Stimulated activated CD4-positive, alpha-beta T cell treated with anti-CD3 and anti-CD28 coated beads, Interleukin-12 subunit alpha, Interleukin-12 subunit beta, amount 100 ng/mL, for 48 hours (primary cell): Measurements from ENCODE around the gene ESAM.

Experiments
- DNase-seq, 3 donors: peaks; one replicate each; pipeline ENCODE4 v3.0.0-alpha.2; 2020; ENCODE audit warnings: low read depth in 2 of 3, low spot score in 1 of 3

Gene ESAM

DNA sequence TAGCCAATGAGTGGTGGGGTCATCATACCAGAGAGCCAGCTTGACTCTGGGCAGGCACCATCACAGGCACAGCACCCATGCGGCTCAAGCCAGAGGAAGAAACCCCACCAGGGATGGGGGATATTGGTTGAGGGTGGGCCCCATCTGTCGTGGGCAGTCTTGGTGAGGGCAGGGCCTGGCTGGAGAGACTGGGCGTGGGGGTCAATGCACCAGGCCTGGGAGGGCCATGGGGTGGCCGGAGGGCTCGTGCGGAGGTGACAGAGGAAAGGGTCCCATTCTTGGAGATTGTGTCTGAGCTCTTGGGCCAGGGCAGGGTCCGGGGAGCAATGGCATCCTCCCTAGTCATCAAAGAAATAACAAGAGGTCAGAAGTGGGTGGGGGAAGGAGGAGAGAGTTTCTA, 8.5 kb downstream of the ESAM start:
- DNase-seq, result no peak

DNA sequence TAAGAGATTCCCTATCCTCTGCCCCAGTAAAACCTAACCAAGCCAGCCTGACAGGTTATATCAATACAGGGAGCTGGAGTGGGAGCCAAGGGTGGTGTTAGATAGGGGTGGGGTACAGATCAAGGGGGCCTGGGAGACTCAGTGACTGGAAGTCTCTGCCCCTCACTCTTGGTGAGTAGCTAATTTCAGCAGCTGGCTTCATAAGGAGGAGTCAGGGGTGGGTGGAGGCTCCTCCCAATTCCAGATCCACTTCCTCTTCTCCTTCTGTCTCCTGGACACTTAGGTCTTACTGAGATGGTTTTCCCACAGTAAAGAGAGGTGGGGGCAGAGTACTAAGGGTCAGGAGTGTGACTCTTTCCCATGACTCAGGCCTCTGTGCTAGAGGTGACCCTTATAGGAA, 8.9 kb downstream of the ESAM start:
- DNase-seq, result no peak

DNA sequence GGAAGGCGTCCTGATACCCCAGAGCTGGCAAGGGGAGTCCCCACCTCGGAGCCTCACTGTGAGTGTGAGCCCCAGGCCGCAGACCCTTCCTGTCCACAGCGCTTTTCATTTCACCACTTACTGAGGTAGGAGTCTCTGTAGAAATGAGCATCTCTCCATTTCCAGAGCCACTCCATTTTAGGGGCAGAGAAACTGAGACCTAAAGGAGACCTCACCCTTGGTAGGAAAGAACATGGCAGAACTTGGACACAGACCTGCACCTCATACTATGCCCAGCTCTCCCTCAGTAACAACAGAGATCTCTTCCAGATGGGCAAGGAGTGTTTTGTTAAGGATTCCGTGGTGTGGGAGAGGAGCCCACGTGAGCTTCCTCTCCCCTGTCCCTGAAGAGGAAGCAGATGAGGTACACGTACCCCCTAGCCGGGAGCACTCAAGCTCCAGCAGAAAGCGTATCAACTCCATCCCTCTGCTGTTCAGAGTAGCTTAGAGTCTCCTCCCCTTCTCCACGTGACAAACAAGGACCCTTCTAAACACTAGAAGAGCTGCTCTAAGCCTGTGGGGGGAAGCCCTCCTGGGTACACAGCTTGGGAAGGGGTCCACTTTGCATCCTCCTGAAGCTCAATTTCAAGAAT, 9.5 kb downstream of the ESAM start:
- DNase-seq, result no peak

DNA sequence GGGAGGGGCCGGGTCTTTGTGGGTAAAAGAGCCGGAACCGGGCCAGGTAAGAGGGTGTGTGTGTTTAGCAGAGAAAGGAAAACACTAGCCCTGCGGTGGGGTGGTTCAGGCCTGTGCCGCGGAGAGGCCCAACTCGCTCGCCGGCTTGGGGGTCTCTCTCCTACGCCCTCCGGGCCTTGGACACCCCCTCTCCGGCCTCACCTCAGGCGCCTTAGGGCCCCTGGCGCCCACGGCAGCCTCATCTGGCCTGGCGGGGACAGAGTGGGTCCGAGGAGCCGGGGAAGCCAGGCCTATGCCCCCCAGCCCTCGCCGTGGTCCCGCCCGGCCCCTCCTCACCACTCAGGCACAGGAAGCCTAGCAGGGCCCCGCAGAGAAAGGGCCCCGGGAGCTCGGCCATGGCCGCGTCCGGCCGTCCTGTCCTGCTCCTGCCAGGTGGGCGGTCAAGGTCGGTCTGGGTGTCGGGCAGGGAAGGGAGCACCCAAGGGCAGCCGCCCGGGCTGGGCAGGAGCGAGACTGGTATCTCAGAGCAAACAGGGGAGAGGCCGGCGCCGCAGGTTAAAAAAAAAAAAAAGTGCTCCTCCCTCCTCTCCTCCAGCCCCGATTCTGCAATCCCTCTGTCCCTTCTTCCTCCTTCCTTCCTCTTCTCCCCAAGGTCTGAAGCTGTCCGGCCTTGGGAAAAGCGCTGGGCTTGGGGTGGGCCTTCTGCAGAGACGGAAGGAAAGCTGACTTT, 10.2 kb downstream of the ESAM start, which contains the start of gene VSIG2:
Gene VSIG2 (minus strand): TSS at position 515 of the 730 bp plus-strand sequence. CDS start 118 bp downstream, at position 397.
- DNase-seq, result no peak

DNA sequence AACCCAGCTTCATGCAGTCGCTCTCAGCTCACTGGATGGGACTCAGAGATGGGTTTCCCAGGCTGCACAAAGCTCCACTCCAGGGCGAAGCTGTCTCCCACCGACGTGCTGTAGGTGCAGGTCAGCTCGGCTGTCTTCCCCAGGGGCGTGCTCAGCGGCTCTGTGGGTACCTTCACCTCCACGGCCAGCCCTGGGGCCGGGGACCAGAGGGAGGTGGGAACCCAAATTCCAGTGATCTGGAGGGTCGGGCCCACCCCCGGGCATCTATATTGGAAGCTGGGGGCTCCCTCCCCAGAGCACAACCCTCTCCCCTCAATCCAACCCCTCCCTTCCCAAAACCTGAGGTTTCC, 10.7 kb downstream of the ESAM start:
- no peak for DNase-seq

DNA sequence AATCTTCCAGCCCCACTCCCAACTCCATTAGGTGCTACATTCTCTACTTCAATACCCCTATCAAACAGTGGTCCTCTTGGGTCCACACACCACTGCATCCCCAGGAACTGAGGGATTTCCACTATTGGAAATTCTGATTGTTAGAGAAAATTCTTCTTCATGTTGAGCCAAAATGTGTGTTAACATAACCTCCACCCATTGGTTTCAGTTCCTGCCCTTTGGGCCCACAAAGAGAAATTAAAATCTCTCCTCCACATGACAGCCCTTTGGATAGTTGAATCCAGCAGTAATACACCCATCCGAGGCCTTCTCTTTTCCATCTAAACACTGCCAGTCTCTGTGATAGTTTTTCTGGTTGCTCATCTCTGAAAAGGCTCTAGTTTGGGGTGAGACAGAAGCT, 12.2 kb downstream of the ESAM start:
- no peak for DNase-seq

DNA sequence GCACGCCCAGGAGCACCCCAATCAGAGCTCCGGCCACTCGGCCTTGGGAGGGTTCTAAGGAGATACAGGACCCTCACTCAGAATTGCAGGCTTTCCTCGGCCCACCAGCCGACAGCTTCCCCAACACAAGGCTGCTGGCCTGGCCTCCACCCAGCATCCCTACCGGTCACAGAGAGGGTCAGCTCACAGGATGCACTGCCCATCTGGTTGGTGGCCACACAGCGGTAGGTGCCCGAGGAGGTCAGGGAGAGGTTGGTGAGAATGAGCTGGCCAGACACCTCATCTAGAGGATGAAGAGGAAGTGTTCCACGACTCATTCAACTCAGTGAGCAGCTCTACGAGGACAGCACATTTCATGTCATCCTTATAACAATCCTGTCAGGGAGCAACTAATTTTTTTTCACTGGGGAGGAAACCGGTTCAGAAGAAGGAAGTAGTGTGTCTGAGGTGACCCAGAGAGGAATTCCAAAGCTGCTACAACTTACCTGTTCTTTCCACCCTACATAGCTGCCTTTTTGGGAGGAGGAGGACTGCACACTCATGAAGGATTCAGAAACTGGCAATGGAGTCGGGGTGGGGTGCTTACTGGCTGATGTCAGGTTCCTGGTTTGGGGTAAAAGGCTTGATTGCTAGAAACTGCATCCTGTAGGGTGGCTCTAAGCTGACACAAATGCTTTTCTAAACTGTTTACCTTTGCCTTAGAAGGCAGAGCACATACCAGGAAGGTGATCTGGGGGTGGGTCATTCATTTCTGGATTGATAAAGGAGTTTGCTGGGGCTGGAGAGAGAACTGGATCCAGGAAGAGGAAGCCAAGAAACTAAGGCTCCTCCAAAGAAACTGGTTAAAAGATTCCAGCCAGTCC, 13.4 kb downstream of the ESAM start:
- no peak for DNase-seq

DNA sequence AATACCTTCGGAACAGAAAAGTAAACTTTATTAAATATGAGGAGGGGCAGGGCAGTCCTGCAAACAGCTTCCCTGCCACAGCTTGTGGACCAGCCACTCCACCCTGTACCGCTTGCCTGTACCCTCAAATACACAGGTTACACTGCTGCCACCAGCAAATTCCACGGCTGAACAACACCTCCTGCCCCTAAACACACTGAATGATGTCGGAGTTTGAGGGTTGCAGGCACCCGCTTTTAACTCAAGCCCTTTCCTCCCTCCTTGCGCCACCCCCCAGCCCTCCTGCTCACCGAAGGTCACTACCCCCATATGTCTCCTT, 14.0 kb downstream of the ESAM start:
- DNase-seq, result no peak

DNA sequence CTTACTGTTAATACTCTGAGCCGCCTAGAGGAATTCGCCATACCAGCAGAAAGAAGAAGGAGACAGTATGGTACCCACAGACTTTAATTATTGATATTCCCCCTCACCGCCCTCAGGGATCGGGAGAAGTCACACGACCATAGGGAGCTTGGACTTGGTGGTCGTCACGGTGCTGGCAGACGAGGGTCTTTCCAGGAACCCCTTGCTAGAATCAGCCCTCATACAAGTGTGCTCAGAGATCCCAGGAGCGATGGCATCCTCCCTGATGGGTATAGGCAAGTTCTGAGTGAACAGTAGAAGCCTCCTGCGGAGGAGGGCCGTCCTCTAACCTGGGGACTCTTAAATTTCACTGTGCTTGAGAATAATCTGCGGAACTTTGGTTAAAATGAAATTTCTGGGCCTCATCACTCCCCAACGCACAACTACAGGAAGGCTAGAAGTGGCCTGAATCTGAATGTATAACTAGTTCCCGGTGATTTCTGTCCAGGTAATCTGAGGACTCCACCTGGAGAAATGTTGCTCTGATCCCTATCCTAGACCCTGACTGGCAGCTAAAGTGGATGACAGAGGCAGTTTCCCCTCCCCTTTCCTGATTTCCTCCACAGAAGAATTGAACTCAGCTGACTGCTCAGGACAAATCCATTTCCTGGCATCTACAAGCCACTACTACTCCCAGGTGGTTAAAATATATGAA, 14.5 kb downstream of the ESAM start:
- DNase-seq, result no peak

DNA sequence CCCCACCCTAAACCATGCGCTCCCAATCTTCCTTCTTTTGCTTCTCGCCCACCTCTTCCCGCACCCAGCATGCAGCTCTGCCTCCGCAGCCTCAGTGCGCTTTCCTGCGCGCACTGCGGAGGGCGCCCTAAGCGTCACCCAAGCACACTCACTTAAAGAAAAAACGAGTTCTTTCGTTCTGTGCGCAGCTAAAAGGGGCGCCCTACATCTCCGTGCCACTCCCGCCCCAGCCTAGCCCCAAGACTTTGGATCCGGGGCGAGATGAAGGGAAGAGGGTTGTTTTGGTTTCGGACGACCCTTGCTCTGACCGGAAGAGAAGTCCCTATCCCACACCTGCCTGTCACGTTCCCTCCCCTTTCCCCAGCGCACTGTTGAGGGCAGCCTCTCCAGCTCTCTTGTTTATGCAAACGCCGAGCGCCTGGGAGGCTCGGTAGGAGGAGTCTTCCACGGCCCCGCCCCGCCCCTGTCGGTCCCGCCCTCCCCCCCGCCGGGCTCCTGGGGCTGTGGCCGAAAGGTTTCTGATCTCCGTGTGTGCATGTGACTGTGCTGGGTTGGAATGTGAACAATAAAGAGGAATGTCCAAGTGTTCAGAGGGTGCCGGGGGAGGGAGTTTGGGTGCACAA, 15.4 kb downstream of the ESAM start:
- peak; percentile 61 to 73 (median 70) for DNase-seq

DNA sequence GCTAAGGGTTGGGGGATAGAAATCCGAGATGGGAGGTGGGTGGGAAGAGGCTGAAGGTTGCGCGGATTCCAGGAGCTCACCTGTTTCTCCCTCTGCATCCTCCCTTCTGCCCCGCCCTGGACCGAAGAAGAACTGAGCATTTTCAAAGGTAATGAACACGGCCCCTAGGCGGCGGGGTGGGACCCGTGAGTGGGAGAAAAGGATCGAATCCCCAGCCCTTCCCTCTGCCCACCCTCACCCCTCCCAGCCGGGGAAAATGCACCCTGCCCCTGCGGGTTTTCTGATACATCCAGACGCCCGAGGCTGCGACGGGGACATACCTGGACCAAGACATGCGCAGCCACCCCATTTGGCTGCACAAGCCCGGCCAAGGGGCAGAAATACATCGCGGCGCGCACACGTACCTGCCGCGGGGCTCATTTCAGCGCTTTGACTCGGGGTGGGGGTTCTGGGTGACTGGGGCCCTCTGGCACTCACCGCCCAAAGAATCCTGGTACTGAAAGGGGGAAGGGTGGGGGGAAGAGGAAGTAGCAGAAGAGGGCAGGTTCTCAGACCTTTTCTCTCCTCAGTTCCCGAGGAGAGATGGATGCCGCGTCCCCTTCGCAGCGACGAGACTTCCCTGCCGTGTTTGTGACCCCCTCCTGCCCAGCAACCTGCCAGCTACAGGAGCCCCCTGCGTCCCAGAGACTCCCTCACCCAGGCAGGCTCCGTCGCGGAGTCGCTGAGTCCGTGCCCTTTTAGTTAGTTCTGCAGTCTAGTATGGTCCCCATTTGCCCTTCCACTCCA, 16.1 kb downstream of the ESAM start:
- peak in 1 of 3 donors; percentile 39 for DNase-seq

DNA sequence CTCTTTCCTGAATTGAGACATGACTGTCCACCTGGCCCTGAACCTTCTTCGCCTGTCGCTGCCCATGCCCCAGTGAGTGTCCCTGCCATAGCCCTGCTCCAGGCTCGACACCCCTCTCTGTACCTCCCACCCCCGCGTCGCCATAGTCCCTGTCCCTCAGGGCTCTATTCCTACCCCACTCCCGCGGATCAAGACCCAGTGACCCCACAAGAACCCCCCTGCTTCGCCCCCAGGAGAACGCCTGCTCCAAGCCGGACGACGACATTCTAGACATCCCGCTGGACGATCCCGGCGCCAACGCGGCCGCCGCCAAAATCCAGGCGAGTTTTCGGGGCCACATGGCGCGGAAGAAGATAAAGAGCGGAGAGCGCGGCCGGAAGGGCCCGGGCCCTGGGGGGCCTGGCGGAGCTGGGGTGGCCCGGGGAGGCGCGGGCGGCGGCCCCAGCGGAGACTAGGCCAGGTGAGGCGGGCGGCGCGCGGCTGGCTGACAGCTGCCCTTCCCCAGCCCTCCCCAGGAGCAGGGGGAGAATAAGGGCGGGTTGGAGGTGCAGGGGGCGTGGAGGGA, 16.7 kb downstream of the ESAM start:
- no peak for DNase-seq

DNA sequence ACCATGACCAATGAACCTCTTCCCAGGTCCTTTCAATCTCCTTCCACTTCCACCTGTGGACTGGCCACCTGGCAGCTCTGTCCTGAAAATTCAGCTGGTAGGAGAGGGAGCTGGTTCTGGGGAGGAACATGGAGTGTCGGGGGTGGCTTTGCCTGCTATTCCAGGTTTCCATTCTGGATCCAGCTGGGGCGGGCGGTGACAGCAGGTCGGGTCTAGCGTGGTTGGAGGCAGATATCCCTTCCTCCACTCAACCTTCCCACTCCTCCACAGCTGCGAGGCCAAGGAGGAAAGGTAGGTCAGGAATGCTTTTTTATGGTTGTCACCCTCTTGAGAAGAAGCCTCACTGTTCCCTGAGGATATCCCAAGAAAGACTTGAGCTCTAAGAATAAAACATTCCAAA, 19.0 kb downstream of the ESAM start:
- no peak for DNase-seq

DNA sequence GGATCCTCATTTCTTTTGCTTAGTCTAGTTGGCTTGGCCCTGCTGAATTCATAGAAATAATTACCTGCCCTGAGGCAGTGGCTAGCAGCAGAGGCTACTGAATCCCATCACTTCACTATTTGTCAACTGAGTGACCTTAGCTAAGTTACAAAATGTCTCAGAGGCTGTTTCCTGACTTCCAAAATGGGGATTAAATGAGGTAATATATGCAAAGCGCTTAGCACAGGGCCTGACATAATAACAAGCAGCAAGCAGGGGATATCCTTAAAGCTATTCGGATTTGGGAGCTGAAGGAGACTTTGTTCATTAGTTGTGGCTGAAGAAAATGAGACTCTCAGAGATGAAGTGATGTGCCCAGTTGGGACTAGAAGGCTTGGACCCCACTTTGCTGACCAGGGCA, 19.5 kb downstream of the ESAM start:
- no peak for DNase-seq

DNA sequence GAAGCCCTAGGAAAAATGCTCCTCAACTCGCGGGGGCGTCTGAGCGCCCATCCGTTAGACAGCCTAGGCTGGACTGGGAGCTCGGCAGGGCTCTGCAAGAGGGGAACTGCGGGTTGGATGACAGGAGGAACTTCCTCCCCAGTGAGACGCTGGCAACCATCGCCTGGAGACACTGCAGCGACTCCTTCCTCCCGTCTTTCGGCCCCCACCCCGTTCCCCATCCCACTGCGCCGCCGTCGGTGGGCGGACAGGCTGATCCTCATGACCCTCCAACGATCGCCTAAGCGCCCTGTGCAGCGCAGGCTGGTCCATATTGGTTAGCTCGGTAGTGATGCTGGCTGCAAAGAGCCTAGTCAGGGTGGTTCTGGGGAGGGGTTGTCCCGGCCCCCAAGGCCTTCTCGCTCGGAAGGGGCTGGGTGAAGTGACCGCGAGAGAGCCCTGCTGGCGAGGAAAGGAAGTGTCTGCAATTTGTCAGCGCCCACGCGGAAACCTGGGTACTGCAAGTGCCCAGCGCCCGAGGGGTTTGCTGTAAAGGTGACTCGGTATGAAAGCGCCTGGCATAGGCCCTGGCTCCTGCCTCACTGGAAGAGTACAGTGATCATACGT, 21.7 kb downstream of the ESAM start:
- peak; percentile 40 to 57 (median 50) for DNase-seq

DNA sequence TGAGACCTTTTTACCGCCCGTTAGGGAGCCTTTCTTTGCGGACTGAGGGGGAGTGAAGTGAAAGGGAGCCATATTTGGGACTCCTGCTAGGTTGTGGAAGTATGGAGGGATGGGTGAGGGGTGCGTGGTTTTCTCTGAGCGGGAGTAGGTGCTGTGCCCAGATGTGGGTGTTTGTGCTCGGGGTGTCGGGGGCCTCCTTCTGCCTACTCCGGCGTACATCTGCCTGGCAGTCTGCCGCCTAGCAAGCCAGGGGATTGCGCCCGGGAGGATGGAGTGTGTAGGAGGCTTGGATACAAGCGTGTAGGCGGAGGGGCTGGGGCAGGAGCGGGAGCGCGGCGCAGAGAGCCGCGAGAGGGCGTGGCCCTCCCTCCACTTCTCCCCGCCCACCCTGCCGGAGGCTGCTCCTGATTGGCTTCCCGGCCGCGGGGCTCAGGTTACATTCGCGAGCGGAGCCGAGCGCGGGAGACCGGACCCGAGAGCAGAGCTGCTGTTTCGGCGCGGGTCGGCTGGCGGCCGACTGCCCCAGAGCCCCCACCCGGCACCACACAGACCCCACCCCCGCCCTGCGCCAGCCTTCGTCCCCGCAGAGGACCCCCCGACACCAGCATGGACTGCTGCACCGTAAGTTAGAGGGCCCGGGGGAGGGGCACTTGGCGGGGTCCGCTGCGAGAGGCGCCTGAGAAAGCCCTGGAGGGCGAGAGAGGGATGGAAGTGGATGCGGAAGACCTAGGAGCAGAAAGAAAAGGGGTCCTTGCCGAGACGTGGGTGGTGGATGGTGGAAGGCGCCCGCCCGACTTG, 22.4 kb downstream of the ESAM start, which contains the start of gene NRGN:
Gene NRGN (plus strand): TSS at position 464 of the 798 bp plus-strand sequence. CDS start 143 bp downstream, at position 607.
- peak; percentile 70 to 84 (median 74) for DNase-seq

DNA sequence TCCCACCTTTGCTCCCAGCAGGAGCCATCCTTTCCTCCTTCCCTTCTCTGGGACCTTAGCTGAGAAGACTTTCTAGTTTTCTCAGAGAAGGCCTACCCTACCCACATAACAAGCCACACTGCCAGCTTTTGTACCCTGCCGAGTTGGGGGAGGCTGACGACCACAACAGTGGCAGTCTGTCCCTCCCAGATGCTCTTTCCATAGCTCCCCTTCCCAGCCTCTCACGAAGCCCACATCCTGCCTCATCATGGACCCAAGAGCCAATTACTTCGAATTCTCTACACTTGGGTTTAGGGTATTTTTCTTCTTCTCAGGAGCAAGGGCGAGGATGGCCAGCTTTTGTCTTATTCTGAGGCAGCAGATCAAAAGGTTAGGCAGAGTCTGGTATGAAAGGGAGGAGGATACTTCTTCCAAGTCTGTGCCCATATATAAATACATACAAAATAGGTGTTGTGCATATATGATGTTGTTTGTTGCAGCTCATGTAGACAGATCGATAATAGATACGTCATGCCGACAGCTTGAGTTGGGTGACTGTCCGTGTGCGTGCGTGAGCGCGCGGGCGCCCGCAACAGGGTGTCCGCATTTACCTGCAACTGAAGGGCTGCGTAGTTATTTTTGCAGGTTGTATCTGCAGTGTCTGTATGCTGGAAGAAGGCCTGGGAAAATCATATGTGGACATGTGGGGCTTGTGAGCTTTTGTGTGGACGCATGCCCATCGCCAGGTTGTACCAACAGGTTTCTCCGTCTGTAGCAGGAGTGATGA, 23.2 kb downstream of the ESAM start:
- DNase-seq, result no peak
